Liver (tissue), 3 donors: ENCODE data around the gene IGSF3.

Experiments used
- CTCF ChIP-seq: fragments of 150-350 bp; IDR thresholded peaks from 2 replicates; pipeline ENCODE4 v1.5.1; 2017; ENCODE audit warnings: improper control_type of control experiment, low read depth, low read length; ENCODE audit not compliant: missing input control
- NR2F2 ChIP-seq: IDR thresholded peaks from 2 replicates; pipeline ENCODE4 v1.6.1; 2016; ENCODE audit warnings: antibody characterized with exemption
- REST ChIP-seq: IDR thresholded peaks from 2 replicates; pipeline ENCODE4 v1.6.1; 2016; ENCODE audit warnings: antibody characterized with exemption, mild to moderate bottlenecking
- TAF1 ChIP-seq: conservative IDR thresholded peaks from 2 replicates; pipeline ENCODE4 v1.6.1; 2016; ENCODE audit warnings: antibody characterized with exemption, mild to moderate bottlenecking
- donor health status: healthy.
- donor health status: healthy.

DNA sequence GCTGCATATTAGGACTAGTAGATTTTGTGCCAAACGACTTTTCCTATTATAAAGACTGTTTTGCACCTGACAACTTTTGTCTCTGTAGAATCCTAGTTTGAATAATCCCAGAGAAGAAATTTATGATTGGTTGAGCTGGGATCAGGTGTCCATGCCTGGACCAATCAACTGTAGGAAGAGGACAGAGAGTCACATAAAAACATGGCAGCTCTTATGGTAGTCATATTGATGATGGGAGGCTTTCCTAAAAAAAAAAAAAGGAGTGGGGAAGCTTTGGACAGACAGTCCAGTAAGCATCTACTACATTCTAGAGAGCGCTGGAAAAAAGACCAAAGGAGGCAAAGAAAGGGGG lies 30.7 kb upstream of the IGSF3 start:
- TF ChIP-seq REST (no peak), CTCF (no peak), TAF1 (no peak), NR2F2 (no peak)
